IMR-90 (cell line): ENCODE results near the gene DENND1B.

Experiments
- CTCF ChIP-seq: conservative IDR thresholded peaks from 2 replicates; pipeline ENCODE4 v1.5.1; 2012; ENCODE audit warnings: mild to moderate bottlenecking, low read depth, low read length, improper control_type of control experiment
- POLR2A ChIP-seq: IDR thresholded peaks from 2 replicates; pipeline ENCODE4 v1.6.1; 2012; ENCODE audit warnings: mild to moderate bottlenecking, low read depth, low read length
- RFX5 ChIP-seq: IDR thresholded peaks from 2 replicates; pipeline ENCODE4 v1.8.0; 2012; ENCODE audit warnings: low read depth, mild to moderate bottlenecking, low read length, moderate library complexity

DNA sequence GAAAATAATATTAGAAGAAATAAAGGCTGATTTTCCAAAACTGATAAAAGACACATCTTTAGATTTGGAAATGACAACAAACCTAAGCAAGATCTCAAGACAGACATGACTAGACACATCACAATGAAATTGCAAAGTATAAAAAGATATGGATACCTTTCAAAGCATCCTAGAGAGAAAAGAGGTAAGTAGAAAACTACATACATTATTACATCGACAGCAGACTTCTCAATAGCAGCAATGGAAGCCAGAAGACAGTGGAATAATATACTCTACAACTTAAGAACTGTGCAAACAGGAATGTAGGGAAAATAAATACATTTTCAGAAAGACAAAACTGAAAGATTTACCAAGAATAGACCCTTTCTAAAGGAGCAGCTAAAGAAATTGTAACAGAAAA is 50.2 kb downstream of the DENND1B start:
- TF ChIP-seq CTCF (no peak), RFX5 (no peak), POLR2A (no peak)
